GM21737 (cell line): Measurements from ENCODE around the gene CASP8.
"Not testable (repeated sequence)": the region's sequence is repeated elsewhere in the genome, so short reads cannot be mapped to it uniquely, and the experiment has no call there.

Source experiments
- ATAC-seq: cut with Tn5 transposase; IDR thresholded peaks from one replicate; pipeline ENCODE4 v1.9.1; 2021; ENCODE audit warnings: mild to moderate bottlenecking, moderate library complexity; ENCODE audit not compliant: unreplicated experiment

Gene CASP8

DNA sequence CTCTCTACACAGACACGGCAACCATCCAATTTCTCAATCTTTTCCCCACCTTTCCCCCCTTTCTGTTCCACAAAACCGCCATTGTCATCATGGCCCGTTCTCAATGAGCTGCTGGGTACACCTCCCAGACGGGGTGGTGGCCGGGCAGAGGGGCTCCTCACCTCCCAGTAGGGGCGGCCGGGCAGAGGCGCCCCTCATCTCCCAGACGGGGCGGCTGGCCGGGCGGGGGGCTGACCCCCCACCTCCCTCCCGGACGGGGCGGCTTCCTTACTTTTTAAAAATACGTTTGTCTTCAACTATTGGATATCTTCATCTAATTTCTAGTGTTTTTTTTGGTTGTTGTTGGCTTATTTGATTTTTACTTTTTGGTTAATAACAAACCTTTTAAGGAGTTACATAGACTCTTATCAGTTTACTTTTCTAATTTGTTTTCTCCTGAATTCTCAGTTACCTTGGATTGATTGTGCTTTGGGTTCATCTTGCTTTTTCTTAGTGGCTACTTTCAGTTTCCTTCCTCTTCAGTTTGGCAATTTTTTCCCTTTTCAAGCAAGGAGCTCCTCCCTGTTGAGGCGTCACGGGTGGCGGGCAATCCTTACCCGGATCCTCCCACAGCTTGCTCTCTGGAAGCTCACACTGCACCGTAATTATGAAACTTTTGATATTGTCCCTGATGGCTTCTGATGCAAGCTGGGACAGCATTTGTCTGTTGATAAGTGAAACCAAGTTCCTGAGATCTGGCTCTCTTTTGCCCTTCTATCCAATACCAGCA is 21.0 kb upstream of the CASP8 start:
- not testable (repeated sequence) for ATAC-seq

DNA sequence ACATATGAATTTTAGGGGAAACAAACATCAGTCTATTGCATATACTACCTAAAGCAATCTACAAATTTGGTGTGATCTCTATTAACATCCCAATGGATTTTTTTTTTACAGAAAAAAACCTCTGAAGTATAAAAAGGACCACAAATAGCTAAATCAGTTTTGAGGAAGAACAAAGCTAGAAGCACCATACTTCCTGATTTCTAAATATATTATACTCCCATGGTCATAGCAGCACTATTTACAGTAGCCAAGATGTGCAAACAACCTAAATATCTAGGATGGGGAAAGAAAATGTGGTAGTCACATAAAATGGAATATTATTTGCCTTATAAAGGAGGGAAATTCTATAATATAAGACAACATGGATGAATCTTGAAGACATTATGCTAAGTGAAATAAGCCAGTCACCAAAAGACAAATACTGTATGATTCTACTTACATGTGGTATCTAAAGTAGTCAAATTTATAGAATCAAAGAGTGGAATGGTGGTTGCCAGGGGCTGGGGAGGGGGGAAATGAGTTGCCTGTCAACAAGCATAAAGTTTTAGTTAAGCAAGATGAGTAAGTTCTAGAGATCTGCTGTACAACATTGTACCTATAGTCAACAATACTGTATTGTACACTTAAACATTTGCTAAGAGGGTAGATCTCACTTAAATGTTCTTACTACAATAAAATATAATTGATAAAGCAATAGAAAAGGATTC is 17.6 kb upstream of the CASP8 start:
- ATAC-seq, result no peak

DNA sequence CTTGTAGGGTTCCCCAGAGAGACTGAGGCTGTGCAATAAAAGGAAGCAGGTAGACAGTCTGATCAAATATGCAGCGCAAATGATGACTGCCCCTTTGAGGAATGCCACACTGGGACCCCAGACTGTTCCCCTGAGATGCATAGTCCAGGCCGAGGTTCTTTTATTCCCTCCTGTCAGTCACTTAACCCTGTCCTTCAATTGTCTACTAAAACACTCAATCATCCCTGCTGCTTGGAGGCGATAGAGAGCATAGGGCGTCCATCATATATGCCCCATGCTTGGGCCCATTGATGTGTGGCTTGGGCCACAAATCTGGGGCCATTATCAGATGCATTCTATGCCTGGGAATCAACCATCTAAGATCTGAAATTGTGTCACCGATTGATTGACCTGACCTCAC is 15.5 kb upstream of the CASP8 start:
- ATAC-seq, result no peak

DNA sequence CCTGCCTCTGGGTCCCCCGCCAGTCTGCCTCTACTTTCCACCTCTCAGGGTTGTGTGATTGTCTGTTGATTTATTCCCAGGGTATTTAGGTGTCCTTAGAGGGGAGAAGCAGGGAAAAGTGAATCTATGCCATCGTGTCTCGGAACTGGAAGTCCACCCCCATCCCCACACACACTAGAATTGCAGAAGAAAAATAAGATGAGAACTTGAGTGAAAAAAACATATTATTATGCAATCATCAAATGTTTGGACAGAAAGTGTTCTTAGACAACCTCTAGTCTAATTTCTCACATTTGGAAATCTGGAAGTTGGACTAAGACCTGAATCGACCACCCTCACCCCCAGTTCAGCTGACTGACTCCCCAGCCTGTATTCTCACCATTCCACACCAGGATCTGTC is 14.1 kb upstream of the CASP8 start:
- ATAC-seq, result no peak

DNA sequence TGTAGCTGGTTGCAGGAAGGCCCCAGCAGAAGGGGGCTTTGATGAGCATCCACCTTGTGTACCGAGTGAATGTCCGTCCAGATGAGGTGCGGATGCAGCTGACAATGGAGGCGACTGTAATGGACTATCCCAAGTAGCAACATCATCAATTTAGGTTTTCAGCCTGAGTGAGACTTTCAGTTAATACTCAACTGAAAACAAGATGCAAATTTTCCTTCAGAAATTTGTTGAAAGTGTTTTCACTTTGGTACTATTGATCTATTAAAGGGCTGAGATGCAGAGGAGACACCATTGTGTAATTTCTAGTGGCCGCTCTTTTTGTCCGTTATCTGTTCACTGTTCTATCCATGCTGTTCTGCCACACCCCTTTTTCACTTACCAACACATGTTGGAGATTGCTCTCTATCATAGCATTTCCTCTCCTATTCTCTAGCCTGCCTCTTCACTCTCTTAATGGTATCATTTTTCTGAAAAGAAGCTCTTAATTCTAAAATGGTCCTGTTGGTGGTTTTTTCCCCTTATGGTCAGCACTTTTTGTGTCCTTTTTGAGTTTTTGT is 12.0 kb upstream of the CASP8 start:
- ATAC-seq, result no peak

DNA sequence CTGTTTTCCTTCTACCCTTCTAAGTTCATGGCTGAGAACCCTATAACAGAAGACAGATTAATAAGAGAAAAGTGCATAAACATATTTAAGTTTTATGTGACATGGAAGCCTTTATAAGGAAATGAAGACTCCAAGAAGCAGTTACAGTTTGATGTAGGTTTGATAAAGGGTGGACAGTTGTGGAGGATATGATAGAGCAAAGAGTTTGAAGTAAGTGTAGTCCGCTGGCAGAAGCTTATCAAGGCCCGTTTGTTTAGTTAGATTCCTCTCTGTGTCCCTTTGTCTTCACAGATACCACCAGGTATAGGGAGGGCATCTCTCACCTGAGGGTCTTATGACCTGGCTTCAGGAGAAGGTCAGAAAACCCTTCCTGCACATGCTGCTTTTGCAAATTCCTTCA is 10.4 kb upstream of the CASP8 start:
- no peak for ATAC-seq

DNA sequence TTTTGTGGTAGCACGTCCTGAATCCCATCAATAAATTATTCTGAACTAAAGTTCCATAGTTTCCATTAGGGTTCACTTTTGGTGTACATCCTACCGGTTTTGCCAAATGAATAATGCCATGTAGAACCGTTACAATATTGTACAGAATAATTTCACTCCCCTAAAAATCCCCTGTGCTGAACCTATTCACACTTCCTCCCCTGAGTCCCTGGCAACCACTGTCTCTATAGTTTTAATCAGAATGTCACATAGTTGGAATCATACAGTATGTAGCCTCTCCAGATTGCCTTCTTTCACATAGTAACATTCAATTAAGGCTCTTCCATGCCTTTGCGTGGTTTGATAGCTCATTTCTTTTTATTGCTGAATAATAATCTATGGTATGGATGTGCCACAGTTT is 9.6 kb upstream of the CASP8 start:
- ATAC-seq, result no peak

DNA sequence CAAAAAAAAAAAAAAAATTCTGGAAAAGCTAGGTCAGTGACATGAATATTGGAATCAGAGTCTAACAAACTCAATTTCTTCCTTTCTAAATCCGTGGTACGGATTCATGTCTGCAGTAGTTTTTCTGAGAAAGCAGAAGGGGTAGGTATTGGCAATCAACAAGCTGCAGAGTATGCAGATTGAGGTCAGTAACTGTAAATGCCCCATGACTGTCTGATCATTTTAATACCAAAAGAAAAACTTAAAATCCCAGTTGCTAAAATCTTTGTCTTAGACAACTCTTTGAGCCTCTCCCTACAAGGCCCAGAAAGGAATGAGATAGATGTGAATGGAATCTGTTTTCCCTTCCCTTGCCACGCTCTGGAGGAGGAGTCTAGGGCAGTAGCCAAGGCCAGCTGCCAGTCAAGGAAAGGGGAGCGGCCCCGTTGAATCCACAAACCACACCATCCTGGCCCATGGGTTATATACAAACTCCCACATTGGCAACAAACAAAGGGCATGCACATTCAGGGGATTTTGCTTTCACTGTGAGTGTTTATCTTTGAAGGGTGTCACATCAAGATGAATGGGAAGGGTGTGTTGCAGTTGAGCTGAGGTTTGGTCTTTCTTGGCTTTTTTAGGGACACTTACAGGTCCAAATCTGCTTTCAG is 6.1 kb upstream of the CASP8 start:
- ATAC-seq, result no peak

DNA sequence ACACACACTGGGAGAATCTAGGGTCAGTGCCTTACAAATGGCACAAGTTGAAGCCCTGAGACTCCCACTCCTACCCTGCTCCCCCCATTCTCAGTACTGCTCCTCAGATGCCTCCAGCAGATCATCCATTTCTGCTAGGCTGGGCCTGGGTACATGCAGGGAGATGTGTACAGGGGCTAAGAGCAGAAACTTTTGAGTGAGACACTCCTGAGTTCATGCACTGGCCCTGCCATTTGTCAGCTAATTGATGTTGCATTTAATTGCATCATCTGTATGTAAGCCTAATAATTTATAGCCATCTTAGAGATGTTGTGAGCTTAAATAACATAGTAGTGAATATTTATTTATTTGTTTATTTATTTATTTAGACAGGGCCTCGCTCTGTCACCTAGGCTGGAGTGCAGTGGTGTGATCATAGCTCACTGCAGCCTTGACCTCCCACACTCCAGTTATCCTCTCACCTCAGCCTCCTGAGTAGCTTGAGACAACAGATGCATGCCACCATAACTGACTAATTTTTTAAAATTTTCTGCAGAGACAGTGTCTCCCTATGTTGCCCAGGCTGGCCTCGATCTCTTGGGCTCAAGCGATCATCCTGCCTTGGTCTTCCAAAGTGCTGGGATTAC is 4.8 kb upstream of the CASP8 start:
- no peak for ATAC-seq

DNA sequence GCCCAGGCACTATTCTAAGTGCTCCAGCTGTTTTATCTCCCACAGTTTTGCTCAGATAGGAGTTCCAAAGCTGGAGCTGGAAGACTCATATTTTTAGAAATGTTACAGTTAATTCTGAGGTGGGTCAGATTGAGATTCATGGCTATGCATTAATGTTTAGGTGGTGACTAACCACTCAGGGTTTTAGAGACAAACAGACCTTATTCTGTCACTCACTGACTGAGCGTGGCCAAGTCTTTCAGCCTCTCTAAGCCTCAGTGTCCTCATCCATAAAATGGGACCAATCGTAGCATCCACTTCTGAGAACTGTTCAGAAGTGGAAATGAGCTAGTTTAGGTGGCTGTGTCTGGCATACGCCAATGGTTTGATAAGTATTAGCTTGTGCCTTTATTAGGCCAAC is 4.3 kb upstream of the CASP8 start:
- no peak for ATAC-seq

DNA sequence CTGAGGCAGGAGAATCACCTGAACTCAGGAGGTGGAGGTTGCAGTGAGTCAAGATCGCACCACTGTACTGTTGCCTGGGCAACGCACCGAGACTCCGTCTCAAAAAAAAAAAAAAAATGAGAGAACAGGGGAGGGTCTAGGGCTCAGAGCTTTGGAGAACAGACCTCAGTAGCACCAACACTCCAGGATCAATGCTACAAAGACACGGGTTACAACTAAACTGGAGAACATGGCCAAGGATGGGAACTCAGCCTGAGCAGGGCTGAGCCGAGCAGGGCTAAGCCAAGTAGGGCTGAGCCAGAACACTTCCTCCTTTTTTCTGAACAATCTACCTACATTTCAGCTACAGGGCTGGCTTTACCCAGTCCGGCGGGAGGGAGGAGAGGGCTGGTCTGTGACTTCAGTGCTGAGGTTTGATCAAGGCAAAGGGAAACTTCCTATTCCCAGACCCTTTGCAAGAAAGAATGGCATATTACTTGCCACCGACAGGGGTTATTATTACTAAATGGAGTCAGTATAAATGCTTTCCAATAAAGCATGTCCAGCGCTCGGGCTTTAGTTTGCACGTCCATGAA is 2.9 kb upstream of the CASP8 start:
- peak; percentile 42 for ATAC-seq

DNA sequence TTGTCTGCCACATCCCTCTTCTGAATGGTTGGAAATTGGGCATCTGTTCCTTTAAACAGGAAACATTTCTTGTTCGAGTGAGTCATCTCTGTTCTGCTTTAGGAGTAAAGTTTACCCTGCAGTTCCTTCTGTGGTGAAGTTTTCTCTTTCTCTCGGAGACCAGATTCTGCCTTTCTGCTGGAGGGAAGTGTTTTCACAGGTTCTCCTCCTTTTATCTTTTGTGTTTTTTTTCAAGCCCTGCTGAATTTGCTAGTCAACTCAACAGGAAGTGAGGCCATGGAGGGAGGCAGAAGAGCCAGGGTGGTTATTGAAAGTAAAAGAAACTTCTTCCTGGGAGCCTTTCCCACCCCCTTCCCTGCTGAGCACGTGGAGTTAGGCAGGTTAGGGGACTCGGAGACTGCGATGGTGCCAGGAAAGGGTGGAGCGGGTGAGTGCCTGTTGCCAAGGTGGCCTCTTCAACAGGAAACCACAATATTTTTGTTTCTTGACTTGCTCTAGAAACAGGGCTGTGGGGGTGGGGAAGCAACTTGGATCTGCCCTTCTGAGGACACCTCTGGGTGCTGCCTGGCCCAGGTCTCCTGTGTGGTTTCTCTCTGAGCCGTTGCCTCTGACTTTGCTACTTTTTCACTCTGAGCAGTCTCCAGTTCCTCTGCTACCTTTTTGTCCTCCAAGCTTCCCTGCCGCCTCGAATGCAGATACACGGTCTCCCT is 2.2 kb upstream of the CASP8 start:
- peak; percentile 72 for ATAC-seq

DNA sequence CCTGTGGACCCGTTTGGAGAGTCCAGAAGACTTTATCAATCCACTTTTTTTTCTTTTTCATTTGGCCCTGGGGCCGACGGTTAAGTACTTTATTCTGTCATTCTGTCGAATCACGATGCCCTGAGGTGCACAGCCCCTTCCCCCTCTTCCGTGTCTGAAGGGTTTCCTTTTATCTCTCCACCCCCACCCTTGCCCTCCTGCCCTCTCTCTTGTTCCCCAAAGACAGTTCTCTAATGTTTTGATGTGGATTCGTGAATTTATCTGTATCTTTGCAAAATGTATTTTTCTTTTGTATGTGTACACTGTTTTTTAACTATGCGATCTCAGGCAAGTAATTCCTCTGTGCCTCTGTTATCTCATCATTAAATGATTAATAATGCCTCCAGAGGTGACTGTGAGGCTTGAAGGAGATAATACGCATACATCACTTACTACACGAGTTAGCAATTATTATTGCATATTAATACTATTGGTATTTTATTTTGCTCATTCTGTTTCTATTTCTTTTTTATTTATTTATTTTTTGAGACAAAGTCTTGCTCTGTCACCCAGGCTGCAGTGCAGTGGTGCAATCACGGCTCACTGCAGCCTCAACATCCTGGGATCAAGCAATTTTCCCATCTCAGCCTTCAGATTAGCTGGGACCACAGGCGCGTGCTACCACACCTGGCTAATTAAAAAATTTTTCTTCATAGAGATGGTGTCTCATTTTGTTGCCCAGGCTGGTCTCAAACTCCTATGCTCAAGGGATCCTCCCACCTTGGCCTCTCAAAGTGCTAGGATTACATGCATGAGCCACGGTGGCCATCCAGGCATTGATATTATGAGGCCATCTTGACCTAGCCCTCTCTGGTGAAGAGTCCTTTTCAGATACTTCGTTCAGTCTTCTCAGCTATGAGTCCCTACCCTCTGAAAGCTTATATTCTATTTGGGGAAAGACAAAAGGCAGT is 1.4 kb upstream of the CASP8 start:
- ATAC-seq, result peak; percentile 1

DNA sequence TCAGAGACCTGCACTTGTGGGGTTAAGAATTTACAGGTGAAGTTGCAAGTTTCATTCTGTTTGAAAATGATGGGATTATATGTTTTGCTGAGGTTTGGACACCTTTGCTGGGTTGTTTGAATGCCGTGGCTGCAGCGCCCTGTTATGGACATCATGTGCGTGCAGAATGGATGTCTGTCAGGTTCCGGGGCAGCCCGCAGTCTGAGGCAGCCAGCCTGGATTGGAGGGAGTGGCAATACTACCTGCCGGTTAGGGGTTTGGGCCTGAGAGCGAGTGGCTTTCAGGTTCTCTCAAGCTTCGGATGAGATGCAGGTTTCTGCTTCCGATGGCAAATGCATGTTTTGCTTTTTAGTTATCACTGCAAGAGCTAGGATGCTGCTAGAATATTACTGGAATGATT is 1.1 kb downstream of the CASP8 start:
- no peak for ATAC-seq

DNA sequence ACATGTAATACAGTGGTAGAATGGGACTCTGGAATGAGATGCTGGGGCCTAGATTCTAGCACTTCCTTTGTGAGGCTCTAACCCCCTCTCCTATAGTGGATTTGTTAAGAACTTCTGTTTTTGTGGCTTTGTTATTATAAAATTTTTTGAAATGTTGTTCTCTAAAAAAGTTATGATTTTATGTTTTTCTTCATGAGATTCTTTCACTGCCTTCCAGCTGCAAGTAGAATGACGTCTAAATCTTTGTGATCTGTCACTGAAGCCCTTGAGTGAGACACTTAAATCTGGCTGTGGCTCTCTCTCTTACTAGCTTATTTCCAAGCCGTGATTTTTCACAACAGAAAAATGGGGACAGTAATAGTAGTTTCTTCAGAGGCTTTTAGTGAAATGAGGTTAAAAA is 1.6 kb downstream of the CASP8 start:
- ATAC-seq, result no peak

DNA sequence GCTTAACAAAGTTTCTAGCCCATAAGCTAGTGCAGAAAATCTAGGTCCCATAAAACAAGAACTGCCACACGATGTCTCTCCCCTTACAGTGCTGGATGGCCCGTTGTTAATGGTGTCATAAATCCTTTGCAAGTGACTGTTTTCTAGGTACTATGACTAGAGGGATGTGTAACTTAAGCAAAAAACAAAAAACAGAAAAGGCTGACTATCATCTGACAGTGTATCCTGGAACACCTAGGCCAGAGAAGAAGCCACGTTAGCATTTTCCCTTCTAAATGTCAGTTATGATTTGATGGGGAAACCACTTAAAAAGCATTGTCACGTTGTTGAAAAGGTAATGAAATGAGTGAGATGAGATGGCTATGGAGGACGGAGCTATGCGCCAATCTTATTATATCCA is 2.4 kb downstream of the CASP8 start:
- no peak for ATAC-seq

DNA sequence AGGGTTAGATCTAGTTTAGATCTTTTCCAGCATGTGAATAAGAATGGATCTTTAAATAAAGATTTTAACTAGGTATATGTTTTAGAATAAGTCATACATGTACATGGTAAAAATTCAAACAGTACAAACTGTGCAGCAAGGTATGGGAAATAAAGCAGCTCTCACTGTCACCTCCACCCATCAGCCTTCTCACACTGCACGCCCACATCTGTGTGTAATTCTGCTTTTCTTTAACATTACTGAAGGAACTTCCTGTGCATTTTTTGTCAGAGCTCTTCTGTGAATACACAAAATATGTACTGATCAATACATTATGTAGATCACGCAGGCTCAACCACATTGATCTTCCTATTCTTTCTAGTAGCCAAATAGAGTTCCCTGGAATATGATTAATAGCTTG is 3.4 kb downstream of the CASP8 start:
- no peak for ATAC-seq

DNA sequence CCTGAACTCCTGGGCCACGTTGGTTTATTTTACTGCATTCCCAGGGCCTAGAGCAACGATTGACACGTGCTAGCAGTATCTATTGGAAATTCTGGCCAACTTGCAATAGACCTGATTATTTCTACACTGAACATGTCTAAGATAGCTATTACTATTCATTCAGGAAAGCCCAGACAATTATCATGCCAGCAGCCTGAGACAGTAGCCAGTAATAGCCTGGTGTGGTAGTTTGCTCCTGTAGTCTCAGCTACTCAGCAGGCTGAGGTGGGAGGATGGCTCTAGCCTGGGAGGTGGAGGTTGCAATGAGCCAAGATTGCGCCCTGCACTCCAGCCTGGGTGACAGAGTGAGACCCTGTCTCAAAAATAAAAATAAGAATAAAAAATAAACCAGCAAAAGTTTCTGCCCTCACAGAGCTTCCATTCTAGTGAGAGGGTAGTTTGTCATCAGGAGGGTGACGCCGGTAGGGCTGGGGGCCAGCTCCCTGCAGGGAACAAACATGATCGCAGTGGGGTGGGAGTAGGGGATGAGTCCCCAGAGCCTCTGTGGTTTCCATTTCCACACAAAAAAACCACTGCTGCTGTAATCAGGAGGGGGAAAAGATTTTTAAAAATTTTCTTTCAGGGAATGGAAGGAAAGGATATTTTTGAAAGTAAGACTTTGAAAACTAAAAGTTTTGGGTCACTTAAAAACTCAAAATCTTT is 4.3 kb downstream of the CASP8 start:
- ATAC-seq, result no peak

DNA sequence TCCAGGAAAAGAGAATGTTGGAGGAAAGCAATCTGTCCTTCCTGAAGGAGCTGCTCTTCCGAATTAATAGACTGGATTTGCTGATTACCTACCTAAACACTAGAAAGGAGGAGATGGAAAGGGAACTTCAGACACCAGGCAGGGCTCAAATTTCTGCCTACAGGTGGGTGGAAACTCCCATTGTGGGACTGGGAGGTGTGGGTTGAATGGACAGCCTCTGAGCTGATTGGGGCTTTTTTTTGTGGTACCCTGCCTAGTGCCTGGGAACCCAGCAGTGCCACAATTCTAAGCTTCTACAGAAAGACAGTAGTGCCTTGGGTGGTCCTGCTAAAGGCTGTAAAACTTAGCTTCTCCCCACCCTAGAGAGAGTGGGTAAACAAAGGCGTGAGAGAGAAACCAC is 6.3 kb downstream of the CASP8 start:
- no peak for ATAC-seq
